Measurements from ENCODE around the gene SLC12A3.

GRCh38 chr16:56835320-56835719, 29.7 kb upstream of the SLC12A3 start:
- no peak for TF ChIP-seq NFRKB (IDR thresholded peaks at IDR 0.05)
- TF ChIP-seq ARNT (IDR thresholded peaks at IDR 0.05), result no peak
- TF ChIP-seq FOXM1 (IDR thresholded peaks at IDR 0.05; ENCODE audit: borderline replicate concordance), result no peak
- TF ChIP-seq TARDBP (IDR thresholded peaks at IDR 0.05), result no peak
- no peak for TF ChIP-seq FOXA1 (IDR thresholded peaks at IDR 0.05)
